HepG2 (cell line): ENCODE results near the gene DTNB. TPM values are rescaled to one million over a fixed set of nuclear protein-coding genes. Genes with fewer than 3 reads are reported as not detected.
A peak's percentile ranks its signal among the peaks of the same experiment; 100 is the strongest.

ENCODE experiments used
- ASH2L ChIP-seq: fragments of 300-600, 200-600 bp; sonication (generic); IDR thresholded peaks from 2 replicates; pipeline ENCODE4 v1.7.0; 2017; ENCODE audit warnings: low read depth, mild to moderate bottlenecking, moderate library complexity, mixed read lengths, low read length; ENCODE audit not compliant: insufficient read length
- CC2D1A ChIP-seq: sonication (generic); formaldehyde crosslinking; IDR thresholded peaks from 2 replicates; pipeline ENCODE4 v1.8.1; 2023; ENCODE audit warnings: mild to moderate bottlenecking, missing genetic modification reagents
- DPF2 ChIP-seq: sonication (generic); formaldehyde crosslinking; IDR thresholded peaks from 2 replicates; pipeline ENCODE4 v1.4.0; 2020; ENCODE audit warnings: mild to moderate bottlenecking, low read depth, missing genetic modification reagents, borderline replicate concordance
- HDAC2 ChIP-seq: sonication (generic); formaldehyde crosslinking; IDR thresholded peaks from 2 replicates; pipeline ENCODE4 v1.4.0; 2020; ENCODE audit warnings: missing genetic modification reagents
- MATR3 ChIP-seq: sonication (generic); formaldehyde crosslinking; IDR thresholded peaks from 2 replicates; pipeline ENCODE4 v1.4.0; 2020; ENCODE audit warnings: missing genetic modification reagents
- MTA3 ChIP-seq: sonication (generic); formaldehyde crosslinking; IDR thresholded peaks from 2 replicates; pipeline ENCODE4 v1.4.0; 2020; ENCODE audit warnings: missing genetic modification reagents
- NFIB ChIP-seq: sonication (generic); formaldehyde crosslinking; IDR thresholded peaks from 2 replicates; pipeline ENCODE4 v1.9.0; 2021; ENCODE audit warnings: missing genetic modification reagents, mild to moderate bottlenecking, borderline replicate concordance
- PREB ChIP-seq: sonication (generic); formaldehyde crosslinking; IDR thresholded peaks from 2 replicates; pipeline ENCODE4 v1.4.0; 2020; ENCODE audit warnings: missing genetic modification reagents
- PTBP1 ChIP-seq: fragments of 200-400 bp; formaldehyde crosslinking; IDR thresholded peaks from 2 replicates; pipeline ENCODE4 v1.6.1; 2018; ENCODE audit warnings: low read length, low read depth; ENCODE audit not compliant: poor library complexity, severe bottlenecking
- RFX5 ChIP-seq: IDR thresholded peaks from 2 replicates; pipeline ENCODE4 v1.6.1; 2011; ENCODE audit warnings: low read depth, low read length, improper control_type of control experiment
- SATB2 ChIP-seq: sonication (generic); formaldehyde crosslinking; IDR thresholded peaks from 2 replicates; pipeline ENCODE4 v1.5.0; 2020; ENCODE audit warnings: missing genetic modification reagents
- ZBTB1 ChIP-seq: sonication (generic); formaldehyde crosslinking; IDR thresholded peaks from 2 replicates; pipeline ENCODE4 v1.4.0; 2020; ENCODE audit warnings: missing genetic modification reagents, borderline replicate concordance
- ZBTB37 ChIP-seq: sonication (generic); formaldehyde crosslinking; IDR thresholded peaks from 2 replicates; pipeline ENCODE4 v1.4.0; 2020; ENCODE audit warnings: mild to moderate bottlenecking, missing genetic modification reagents
- ZMAT3 ChIP-seq: sonication (generic); formaldehyde crosslinking; conservative IDR thresholded peaks from 2 replicates; pipeline ENCODE4 v1.7.0; 2021; ENCODE audit warnings: missing genetic modification reagents
- ZNF10 ChIP-seq: sonication (generic); formaldehyde crosslinking; IDR thresholded peaks from 2 replicates; pipeline ENCODE4 v1.4.0; 2020; ENCODE audit warnings: mild to moderate bottlenecking, low read depth, missing genetic modification reagents, borderline replicate concordance
- ZNF207 ChIP-seq: fragments of 450-650 bp; IDR thresholded peaks from 2 replicates; pipeline ENCODE4 v1.6.1; 2016; ENCODE audit warnings: antibody characterized with exemption, borderline replicate concordance
- ZNF225 ChIP-seq: sonication (generic); formaldehyde crosslinking; IDR thresholded peaks from 2 replicates; pipeline ENCODE4 v1.4.0; 2020; ENCODE audit warnings: mild to moderate bottlenecking, missing genetic modification reagents
- ZNF335 ChIP-seq: sonication (generic); formaldehyde crosslinking; IDR thresholded peaks from 2 replicates; pipeline ENCODE4 v1.4.0; 2020; ENCODE audit warnings: missing genetic modification reagents
- ZNF530 ChIP-seq: sonication (generic); formaldehyde crosslinking; IDR thresholded peaks from 2 replicates; pipeline ENCODE4 v1.5.0; 2020; ENCODE audit warnings: low read depth, mild to moderate bottlenecking, missing genetic modification reagents
- ZNF580 ChIP-seq: IDR thresholded peaks from 2 replicates; pipeline ENCODE4 v1.6.1; 2016; ENCODE audit warnings: low read depth, borderline replicate concordance
- ZNF782 ChIP-seq: sonication (generic); formaldehyde crosslinking; IDR thresholded peaks from 2 replicates; pipeline ENCODE4 v1.4.0; 2020; ENCODE audit warnings: missing genetic modification reagents, mild to moderate bottlenecking, borderline replicate concordance
- ZNF883 ChIP-seq: sonication (generic); formaldehyde crosslinking; IDR thresholded peaks from 2 replicates; pipeline ENCODE4 v1.5.1; 2020; ENCODE audit warnings: mild to moderate bottlenecking, missing genetic modification reagents; ENCODE audit errors: not compliant biosample characterization
- ZSCAN21 ChIP-seq: sonication (generic); formaldehyde crosslinking; IDR thresholded peaks from 2 replicates; pipeline ENCODE4 v1.8.0; 2022; ENCODE audit warnings: mild to moderate bottlenecking, missing genetic modification reagents, moderate library complexity, borderline replicate concordance
- polyA plus RNA-seq, 8 experiments: library from polyadenylated mRNA; depleted of rRNA in 3 of 8; stranded (reverse) in 7 of 8; unstranded in 1 of 8; fragments of >200 nt; fragmentation: Illumina TruSeq in 4 of 8; extraction: Trizol in 4 of 8; gene quantifications; 2 replicates each; pipeline versions ENCODE4 v1.2.1 to v1.2.3, GENCODE V29; 2011 to 2016; ENCODE audit warnings: low read depth in 4 of 8, missing spikeins in 1 of 8, mixed read lengths in 1 of 8; ENCODE audit not compliant: insufficient read depth in 1 of 8
- total RNA-seq, 5 experiments: library from RNA; depleted of rRNA; stranded (reverse); fragments of >200 nt; fragmentation: Illumina TruSeq; extraction: Trizol; gene quantifications; 2 replicates each; pipeline ENCODE4 v1.2.3, GENCODE V29; 2016; ENCODE audit warnings: low read depth in 1 of 5

Gene DTNB
- total and polyA plus RNA-seq, 2 of the 13 experiments (the other 11 are each of a cell fraction or from before 2014, with no cell fraction given) = 14.4 to 23.9 TPM

GRCh38 chr2:25673300-25674076 lies at the start of gene DTNB (continued):
- TF ChIP-seq ZBTB37 (CRISPR knock-in tag) = no peak
- no peak for TF ChIP-seq PTBP1
- TF ChIP-seq SATB2 (CRISPR knock-in tag) = no peak
- TF ChIP-seq ZNF580 = no peak
- no peak for TF ChIP-seq RFX5
- TF ChIP-seq ASH2L = peak; percentile 16
- TF ChIP-seq CC2D1A = no peak
- no peak for TF ChIP-seq PREB (CRISPR knock-in tag)
- peak; percentile 68; the same call in 1 of the 2 replicates for TF ChIP-seq ZNF10 (CRISPR knock-in tag)
- TF ChIP-seq ZBTB1 (CRISPR knock-in tag) = no peak
- TF ChIP-seq ZNF530 (CRISPR knock-in tag) = no peak
- peak; percentile 41; the same call in 1 of the 2 replicates for TF ChIP-seq ZNF225
- no peak for TF ChIP-seq MATR3 (CRISPR knock-in tag)
- TF ChIP-seq ZNF782 = no peak
- peak; percentile 63; the same call in 1 of the 2 replicates for TF ChIP-seq ZSCAN21 (CRISPR knock-in tag)
- no peak for TF ChIP-seq ZNF883
- TF ChIP-seq MTA3 (CRISPR knock-in tag) = no peak
- TF ChIP-seq ZNF335 = no peak
- TF ChIP-seq HDAC2 = no peak
- TF ChIP-seq ZMAT3 = peak; percentile 95; the same call in 1 of the 2 replicates
- no peak for TF ChIP-seq ZNF207
- no peak for TF ChIP-seq NFIB
- no peak for TF ChIP-seq DPF2 (CRISPR knock-in tag)
